NCI-H187 (cell line): ENCODE measurements around the gene TCF4.

Experiments used
- DNase-seq, 2 experiments: peaks; one replicate each; lab custom pipeline; 2025; lab: John Stamatoyannopoulos, UW

Gene TCF4

GRCh38 chr18:55585920-55586561 is 2.0 kb downstream of the TCF4 start:
- peak in 1 of 2 experiments; percentile 28 for DNase-seq

- no peak for DNase-seq
These were observed 2.7 kb downstream of the TCF4 start for GRCh38 chr18:55585065-55585919.

- no peak for DNase-seq
These were observed 3.8 kb downstream of the TCF4 start for GRCh38 chr18:55584201-55584600.

DNA sequence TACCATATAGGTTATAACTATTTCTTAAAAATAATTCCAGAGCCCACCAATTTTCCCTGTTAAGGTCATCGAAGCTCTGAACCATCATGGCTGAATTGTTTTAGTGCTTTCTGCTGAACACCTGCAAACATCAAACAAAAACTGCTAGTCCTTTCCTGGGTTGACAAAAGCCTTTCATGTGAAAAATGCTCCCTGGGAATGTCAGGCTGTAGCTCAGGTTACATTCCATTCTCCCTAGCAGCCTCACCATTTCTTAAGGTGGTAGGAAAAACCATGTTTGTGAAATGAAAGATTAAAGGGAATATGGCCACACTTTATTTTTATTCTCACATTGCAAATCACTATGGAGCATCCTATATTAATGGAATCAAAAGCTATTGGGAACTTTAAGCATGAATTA is 5.7 kb downstream of the TCF4 start:
- DNase-seq, result no peak

GRCh38 chr18:55579501-55580270 is 8.3 kb downstream of the TCF4 start:
- DNase-seq, result no peak

DNA sequence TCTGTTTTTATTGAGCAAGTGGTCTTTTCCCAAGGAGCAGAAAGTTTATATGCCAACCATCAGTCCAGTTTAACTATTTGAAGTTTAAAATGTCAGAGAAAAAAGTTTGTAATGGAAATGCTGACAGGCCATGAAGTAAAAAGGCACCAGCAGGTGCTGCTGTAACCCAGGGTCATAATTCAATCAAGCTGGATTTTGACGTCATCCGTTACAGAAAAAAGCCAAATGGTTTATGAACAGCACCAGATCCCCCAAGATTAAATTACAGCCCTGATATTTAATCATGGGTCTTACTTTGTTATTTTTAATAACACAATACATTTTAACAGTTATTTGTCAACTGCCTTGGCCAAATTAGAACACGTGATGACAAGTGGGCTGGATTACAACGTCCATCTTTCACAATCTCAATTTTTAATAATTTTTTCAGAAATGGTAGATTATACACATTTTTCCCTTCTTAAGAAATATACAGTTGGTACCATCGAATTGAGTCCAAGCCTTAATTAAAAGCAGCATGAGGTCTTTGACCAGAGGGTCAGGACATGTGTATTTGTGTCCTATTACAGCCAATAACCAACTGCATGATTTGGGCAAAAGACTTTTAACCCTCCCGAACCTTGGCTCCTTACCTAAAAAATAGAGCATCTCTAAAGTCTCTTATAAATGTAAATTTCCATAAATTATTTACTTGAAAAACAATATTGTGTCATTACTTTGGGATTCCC is 10.0 kb downstream of the TCF4 start:
- no peak for DNase-seq

- no peak for DNase-seq
These were observed 12.0 kb downstream of the TCF4 start for GRCh38 chr18:55576001-55576400.

DNA sequence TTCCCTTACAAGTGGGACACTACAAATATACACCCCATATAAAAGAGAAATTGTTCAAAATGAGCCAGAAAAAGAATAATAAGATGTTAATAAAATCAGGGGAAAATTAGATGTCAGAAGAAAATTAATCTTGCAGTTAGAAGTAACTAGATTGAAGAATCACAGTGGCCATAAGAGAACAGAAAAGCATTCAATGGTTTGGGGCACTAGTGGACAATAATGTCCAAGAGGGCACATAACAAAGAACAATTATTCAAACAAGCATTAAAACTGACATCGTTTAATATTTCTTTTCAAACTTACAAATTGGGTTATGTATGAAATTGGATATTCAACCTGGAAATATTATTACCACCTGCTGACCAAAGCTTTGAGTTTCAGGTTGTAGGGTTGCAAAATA is 12.9 kb downstream of the TCF4 start:
- no peak for DNase-seq

GRCh38 chr18:55573386-55573785 is 14.6 kb downstream of the TCF4 start:
- DNase-seq, result no peak

DNA sequence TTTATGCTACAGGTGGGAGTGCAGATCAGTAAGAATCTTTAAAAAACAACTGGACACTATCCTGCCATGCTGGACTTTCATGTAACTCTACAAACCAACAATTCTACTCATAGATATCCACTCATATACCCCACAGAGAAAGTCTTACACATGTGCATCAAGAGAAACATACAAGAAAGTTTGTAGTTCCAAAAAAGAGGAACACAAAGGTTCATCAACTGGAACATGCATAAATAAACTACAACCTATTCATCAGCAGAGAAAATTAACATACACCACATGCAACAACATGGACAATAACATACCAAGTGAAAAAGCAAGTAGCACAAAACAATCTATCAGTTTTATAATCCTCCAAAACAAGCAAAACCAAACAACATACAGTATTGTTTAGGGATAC is 17.0 kb downstream of the TCF4 start:
- DNase-seq, result no peak

GRCh38 chr18:55566456-55566935 is 21.5 kb downstream of the TCF4 start:
- no peak for DNase-seq

DNA sequence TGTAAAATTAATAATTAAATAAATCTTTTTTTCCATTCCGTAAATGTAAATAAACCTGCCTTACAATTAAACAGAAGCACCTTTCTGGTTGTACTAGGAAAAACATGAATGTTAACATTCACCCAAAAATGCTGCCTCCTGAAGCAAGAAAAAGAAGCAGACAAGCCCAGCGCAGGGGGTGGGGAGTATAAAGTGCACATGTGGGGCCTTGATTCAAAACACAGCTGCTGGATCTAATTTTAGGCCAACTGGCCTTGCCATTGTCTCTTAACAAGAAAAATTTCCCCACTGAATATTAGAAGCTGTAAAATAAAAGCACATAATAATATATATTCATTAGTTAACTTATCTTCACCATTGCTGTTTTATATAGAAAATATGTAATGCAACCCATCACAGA is 28.3 kb downstream of the TCF4 start:
- no peak for DNase-seq

- no peak for DNase-seq
These were observed 30.8 kb downstream of the TCF4 start for GRCh38 chr18:55557211-55557610.

DNA sequence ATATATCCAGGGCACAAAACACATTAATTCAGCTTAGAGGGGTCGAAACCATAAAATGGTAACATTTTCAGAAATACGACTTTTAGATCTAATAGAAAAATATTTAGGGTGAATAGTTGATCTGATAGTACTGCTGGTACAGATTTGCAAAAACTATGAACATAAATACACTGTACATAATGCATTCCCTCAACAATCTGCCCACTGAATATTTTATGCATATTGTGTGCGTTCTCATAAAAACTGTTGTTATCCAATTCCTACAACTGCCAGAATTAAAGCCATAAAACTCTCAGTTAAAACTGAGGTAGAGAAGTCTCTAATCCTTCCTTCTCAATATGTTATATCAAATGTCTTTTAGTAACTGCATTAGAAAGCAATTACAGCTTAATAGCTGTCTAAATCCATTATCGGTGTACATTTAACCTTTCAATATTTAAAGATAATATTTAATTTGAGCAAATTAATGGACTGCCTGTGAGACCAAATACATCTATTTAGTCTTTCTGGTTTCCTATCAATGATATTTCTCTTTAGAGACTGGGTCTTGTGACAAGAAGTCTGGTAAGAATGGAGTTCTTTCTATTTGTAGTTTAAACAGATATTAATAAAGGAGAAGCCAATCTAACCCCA is 32.5 kb downstream of the TCF4 start:
- no peak for DNase-seq

DNA sequence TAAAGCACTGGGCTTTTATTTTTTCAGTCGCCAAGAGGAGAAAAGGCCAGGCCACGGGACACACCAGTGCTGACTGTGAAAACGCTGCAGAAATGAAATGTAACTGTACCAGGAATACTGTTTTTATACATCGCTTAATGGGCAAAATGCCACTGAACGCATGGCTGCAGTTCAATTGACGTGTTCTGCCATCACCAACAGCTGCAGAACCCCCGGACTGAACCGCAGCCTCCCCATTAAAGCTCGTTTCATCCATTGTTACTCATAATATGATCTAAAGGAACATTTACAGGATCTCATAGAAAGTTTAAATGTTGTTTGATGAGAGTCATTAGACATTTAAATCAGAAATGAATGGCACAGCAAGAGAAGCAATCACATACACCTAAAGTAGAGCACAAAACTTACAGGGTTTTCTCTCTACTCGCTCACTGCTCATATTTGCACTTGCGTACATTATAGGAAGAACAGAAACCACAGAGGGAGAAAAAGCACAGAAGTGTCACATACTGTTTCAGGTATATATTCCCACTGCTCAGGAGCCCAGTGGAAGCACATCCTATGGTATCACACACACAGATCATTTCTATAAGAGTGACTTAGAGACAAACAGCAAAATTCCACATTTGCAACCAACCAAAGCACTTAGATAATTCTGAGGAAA is 35.3 kb downstream of the TCF4 start:
- peak; percentile 78 to 87 for DNase-seq

DNA sequence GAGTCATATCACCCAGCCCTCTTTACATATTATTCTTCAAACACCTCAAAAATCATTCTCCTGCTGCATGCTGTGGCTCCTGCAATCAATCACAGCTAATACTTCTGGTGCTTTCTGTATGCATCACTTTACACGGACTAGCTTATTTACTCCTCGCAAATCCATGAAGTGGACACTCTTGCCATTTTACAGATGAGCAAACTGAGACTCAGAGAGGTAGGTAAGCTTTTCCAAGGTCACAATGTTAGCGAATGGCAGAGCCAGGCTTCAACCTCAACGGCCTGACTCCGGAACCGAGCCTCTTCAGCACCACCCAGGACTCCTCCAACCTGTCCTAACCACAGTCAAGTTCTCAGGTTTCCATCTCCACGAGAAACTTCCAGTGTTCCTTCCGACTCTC is 36.8 kb downstream of the TCF4 start:
- no peak for DNase-seq

DNA sequence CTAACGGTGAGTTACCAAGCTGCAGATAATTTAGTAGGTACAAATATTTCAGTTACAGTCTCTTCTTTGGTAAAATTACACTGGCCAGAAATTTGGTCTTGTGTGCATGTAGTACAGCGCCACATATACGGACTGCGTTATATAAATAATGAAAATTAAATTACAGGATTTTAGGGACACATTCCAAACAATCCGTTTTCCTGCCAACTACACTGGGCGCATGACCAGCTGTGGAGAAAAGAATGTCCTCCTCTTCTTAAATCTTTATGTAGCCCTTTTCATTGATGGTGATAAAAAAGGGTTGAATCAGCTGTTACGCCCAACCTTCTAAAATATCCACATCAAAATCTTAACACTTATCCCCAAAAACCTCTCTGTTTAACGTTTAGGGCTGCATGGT is 37.5 kb downstream of the TCF4 start:
- DNase-seq, result no peak

DNA sequence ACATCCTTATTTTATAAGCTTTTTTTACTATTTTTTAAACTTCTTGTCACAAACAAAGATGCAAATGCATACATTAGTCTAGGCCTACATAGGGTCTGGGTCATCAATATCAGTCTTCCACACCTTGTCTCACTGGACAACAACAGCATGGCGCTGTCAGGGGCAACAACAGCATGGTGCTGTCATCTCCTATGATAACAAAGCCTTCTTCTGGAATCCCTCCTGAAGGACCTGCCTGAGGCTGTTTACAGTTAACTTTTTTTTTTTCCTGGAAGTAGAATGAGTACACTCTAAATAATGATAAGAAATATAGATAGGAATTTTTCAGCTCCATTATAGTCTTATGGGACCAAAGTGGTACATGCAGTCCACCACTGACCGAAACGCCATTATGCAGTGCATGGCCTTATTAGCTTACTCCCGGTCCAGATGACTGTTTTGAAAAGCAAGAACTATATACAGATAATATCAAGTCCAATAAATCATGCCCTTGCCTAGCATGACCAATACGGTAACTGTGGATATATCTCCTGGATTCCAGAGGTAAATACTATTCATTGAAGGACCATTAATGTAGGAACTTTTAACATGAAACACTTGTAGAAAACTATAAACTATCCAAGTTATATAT is 38.4 kb downstream of the TCF4 start:
- DNase-seq, result no peak

- DNase-seq, result no peak
These were observed 40.3 kb downstream of the TCF4 start for GRCh38 chr18:55547705-55548056.

- no peak for DNase-seq
These were observed 40.9 kb downstream of the TCF4 start for GRCh38 chr18:55546851-55547704.
